Dedifferentiated amniotic fluid mesenchymal stem cell (primary cell): ENCODE results near the gene SMARCC1.

Experiments
- DNase-seq: peaks from one replicate; pipeline ENCODE4 v3.0.0-alpha.2; 2016; ENCODE audit errors: extremely low spot score

The SMARCC1 gene

GRCh38 chr3:47704237-47704612, 77.5 kb downstream of the SMARCC1 start:
- no peak for DNase-seq

DNA sequence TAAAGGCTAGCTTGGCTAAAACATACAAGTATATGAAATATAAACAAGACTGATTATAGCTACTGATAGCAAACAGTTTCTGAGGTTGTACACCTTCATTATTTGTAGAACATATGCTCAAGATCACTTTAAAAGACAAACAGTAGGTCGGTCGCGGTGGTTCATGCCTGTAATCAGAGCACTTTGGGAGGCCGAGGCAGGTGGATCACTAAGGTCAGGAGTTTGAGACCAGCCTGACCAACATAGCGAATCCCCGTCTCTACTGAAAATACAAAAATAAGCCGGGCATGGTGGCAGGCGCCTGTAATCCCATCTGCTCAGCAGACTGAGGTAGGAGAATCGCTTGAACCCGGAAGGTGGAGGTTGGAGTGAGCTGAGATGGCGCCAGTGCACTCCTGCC, 80.3 kb downstream of the SMARCC1 start:
- DNase-seq: no peak

DNA sequence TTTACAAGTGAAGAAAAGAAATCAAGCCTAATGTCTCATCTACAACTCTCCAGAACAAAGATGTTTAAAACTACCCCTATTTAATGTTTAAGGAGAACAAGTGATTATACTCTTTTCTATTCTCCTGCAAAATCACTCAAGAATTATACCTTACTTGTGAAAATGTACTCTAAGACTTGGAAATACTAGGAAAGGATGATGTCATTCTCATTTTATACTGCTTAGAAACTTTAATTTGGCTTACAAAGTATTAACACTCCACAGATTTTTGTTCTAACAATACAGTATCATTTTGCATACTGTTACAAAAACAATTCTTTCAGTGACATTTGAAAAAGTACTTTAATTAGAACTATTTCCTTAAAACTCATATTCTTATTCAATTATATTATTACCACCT, 89.5 kb downstream of the SMARCC1 start:
- DNase-seq: no peak

- no peak for DNase-seq
Measured at GRCh38 chr3:47688488-47688887, 93.2 kb downstream of the SMARCC1 start.

- DNase-seq: no peak
Measured at GRCh38 chr3:47685037-47685436, 96.7 kb downstream of the SMARCC1 start.

- no peak for DNase-seq
Measured at GRCh38 chr3:47681016-47681415, 100.7 kb downstream of the SMARCC1 start.

GRCh38 chr3:47678446-47679338, 103.0 kb downstream of the SMARCC1 start:
- no peak for DNase-seq

GRCh38 chr3:47669026-47669749, 112.5 kb downstream of the SMARCC1 start:
- no peak for DNase-seq

- DNase-seq: no peak
Measured at GRCh38 chr3:47666118-47666517, 115.6 kb downstream of the SMARCC1 start.

DNA sequence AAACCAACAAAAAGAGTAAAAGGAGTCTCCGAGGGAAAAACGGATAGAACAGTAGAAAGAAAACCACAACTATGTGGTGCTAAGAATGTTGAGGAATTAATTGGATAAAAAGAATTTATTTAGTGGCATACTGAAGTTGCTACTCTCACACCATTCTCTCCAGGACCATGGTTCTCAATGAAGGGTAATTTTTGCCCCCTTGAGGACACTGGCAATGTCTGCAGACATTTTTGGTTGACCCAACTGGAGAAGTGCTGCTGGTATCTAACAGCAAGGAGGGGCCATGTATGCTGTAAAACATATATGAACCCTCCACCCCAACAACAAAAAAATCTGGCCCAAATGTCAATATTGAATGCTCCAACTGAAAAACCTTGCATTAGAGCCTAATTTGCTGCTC, 117.2 kb downstream of the SMARCC1 start:
- DNase-seq: no peak

DNA sequence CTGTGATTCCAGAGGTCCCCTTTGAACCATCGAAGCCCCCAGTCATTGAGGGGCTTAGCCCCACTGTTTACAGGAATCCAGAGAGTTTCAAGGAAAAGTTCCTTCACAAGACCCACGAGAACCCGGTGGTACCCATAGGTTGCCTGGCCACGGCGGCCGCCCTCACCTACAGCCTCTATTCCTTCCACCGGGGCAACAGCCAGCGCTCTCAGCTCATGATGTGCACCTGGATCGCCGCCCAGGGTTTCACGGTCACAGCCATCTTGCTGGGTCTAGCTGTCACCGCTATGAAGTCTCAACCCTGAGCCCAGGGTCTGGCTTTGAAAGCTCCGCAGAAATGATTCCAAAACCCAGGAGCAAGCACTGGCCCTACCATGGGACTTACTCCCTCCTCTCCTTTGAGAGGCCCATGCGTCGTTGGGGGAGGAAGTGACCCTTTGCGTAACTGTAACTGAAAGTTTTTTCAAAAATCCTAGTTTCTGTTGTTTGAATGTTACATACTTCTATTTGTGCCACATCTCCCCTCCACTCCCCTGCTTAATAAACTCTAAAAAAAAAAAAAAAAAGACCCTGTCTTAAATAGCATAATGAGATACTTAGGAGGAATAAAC, 118.0 kb downstream of the SMARCC1 start:
- no peak for DNase-seq

- DNase-seq: no peak
Measured at GRCh38 chr3:47661121-47661752, 120.5 kb downstream of the SMARCC1 start.

- no peak for DNase-seq
Measured at GRCh38 chr3:47658444-47658843, 123.2 kb downstream of the SMARCC1 start.

- no peak for DNase-seq
Measured at GRCh38 chr3:47652142-47652541, 129.6 kb downstream of the SMARCC1 start.

DNA sequence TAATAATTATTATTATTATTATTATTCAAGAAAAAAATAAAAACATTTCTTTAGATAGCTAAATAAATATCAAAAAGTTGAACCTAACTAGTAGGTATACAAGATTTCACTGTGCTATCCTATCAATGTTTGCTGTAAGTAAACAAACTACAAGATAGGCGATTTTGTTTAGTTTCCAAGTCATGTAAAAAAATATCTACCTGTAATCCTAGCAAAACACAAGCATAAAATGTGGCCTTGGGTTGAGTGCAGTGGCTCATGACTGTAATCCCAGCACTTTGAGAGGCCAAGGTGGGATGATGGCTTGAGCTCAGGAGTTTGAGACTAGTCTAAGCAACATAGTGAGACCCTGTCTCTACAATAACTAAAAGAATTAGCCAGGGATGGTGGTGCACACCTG, 131.4 kb downstream of the SMARCC1 start:
- no peak for DNase-seq

- no peak for DNase-seq
Measured at GRCh38 chr3:47647550-47647949, 134.1 kb downstream of the SMARCC1 start.

DNA sequence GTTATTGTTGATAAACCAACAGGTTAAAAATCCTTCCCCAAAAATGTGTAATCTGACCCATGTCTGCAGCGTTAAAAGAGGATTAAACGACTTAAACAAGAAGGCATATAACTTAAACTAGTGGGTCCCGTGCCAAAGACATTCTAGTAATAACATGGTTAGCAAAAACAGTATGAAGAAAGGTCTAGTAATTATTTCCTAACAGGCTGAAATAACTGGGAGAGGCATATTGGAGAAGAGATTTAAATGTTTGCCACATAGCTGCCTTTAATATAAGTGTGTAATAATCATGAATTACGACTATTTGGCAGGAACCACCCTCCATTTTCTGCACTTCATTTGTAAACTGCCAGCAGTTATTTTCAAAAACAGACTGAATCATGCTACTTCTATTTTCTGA, 135.3 kb downstream of the SMARCC1 start:
- DNase-seq: no peak

- DNase-seq: no peak
Measured at GRCh38 chr3:47645551-47645950, 136.1 kb downstream of the SMARCC1 start.

- no peak for DNase-seq
Measured at GRCh38 chr3:47643092-47643491, 138.6 kb downstream of the SMARCC1 start.

GRCh38 chr3:47641739-47642138, 140.0 kb downstream of the SMARCC1 start:
- no peak for DNase-seq

GRCh38 chr3:47636921-47637320, 144.8 kb downstream of the SMARCC1 start:
- no peak for DNase-seq

DNA sequence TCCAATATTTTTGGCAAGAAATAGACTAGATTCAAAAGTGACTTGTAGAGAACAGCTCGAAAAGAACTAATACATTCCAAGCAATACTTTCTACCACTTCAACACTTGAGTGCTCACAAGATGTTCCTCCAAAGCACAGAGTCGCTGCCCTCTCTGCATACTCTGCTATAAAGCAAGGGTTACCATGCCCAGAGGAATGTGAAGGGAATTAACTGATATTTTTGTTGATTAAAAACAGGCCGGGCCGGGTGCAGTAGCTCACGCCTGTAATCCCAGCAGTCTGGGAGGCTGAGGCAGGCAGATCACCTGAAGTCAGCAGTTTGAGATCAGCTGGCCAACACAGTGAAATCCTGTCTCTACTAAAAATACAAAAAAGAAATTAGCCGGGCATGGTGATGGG, 145.5 kb downstream of the SMARCC1 start:
- DNase-seq: no peak
